ENCODE results near the gene PRMT1. TPM values are rescaled to one million over a fixed set of nuclear protein-coding genes. Genes with fewer than 3 reads are reported as not detected.
"Not testable (repeated sequence)": the region's sequence is repeated elsewhere in the genome, so short reads cannot be mapped to it uniquely, and the experiment has no call there.

Gene PRMT1
- 130 TPM for total RNA-seq
- long read RNA-seq, transcript PRMT1-201 (10 exons, 1,393 nt): major isoform, 97 of 145 reads
- long read RNA-seq, transcript PRMT1-202 (11 exons, 1,327 nt): minor isoform, 26 of 145 reads
- long read RNA-seq, partial matches to known transcripts: 14 of 145 reads
- long read RNA-seq, other reads (novel, unspliced or antisense): 8 of 145 reads

DNA sequence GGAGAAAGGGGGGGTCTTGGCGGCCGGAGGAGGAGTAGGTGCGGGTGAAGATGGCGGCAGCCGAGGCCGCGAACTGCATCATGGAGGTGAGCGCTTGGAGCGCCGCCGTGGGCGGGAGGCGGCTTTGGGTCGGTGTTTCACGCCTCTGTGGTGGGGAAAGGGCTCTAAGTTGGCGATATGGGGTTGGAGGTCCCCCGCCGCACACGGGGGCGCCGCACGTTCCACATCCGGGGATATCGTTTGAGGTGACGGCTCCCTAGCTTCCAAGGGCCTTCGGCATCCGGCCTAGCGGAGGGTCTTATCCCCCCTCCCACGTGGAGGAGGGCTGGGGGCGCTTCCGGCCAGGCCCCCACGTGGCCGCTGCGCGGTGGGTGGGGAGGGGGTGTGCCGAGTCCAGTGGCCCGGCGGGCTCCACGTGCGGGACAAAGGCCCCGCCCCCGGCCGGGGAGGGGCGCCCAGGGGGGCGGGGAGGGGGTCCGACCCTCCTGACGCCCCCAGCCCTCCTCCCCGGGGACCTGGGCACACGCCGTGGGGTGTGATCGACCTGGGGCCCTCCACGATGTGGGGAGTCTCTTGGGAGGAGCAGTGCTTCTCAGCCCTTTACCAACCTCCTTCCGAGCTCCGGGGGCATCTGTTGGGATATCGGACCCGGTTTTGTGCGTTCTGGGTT is at the start of gene PRMT1:
PRMT1 (plus strand) TSS at position 41 of the 670 bp plus-strand sequence; CDS start at position 51, 10 bp downstream.
- DNase-seq (peak; percentile 67), ATAC-seq (peak; percentile 3)
- intact Hi-C loops (cut with micrococcal nuclease): no loop called here

DNA sequence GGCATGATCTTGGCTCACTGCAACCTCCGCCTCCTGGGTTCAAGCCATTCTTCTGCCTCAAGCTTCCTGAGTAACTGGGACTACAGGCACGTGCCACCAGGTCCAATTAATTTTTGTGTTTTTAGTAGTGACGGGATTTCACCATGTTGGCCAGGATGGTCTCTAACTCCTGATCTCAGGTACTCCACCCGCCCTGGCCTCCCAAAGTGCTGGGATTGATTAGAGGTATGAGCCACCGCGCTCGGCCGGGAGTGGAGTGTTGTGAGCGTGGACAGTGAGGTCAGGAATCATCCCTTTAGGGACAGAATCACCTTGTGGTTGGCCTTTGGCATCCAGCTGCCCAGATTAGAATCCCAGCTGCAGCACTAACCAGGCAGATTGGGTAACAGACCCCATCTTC is 47.4 kb upstream of the PRMT1 start:
- intact Hi-C loops (cut with micrococcal nuclease): no loop called here
- ATAC-seq (no peak), DNase-seq (no peak)

DNA sequence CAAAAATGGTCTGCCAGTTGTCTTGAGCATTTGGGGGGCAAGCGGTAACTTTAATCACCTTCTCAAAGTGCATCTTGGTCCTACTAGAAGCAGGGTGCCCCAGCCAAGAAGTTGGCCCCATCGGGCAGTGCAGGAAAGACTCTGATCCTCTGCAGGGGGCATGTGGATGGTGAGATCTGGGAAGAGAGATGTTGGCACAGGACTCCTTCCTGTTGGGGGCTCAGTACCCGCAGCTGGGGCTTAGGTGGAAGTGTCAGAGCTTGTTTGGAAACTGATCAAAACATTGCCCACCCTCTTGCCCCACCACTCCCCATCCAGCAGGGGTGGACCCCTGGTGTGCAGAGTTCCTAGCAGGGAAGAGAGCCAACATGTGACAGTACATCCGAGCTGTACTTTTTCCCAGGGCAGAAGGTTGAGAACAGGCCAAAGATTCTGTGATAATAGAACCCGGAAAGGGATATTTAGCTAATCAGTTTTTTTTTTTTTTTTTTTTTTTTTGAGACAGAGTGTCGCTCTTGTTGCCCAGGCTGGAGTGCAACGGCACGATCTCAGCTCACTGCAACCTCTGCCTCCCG is 46.0 kb upstream of the PRMT1 start:
- no peak for DNase-seq
- intact Hi-C loops (cut with micrococcal nuclease): no loop called here
- peak; percentile 21 for ATAC-seq

DNA sequence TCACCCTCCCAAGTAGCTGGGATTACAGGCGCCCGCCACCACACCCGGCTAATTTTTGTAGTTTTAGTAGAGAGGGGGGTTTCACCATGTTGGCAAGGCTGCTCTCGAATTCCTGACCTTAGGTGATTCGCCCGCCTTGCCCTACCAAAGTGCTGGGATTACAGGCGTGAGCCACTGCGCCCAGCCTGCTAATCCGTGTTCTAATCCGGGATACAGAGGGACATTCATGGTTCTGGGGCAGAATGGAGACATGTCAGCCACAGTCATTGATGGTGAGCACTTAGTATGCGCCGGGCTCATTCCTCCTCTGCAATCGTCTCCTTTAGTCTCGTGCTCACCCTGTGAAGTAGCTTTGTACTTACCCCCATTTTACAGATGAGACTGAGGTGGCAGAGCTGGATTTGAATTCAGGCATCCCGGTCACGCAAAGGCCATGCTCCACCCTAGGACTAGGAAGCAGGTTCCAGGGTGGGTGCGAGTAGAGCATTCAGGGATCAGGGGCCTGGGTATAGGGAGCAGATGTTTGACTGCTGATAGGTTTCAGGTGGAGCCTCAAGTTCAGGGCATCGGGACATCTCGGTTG is 45.4 kb upstream of the PRMT1 start:
- DNase-seq: no peak
- no peak for ATAC-seq
- intact Hi-C loops (cut with micrococcal nuclease): no loop called here

DNA sequence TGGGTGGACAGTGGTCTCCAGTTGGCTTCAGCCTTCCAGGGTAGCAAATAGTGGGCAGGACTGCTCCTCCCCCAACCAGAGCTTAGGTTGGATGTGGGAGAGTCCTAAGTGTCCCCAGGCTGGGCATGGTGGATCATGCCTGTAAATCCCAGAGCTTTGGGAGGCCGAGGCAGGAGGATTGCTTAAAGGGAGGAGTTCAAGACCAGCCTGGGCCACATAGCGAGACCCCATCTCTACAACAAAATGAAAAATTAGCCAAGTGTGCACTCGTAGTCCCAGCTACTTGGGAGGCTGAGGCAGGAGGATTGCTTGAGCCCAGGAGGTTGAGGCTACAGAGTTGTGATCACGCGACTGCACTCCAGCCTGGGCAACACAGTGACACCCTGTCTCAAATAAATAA is 44.5 kb upstream of the PRMT1 start:
- ATAC-seq (no peak), DNase-seq (no peak)
- intact Hi-C loops (cut with micrococcal nuclease): no loop called here

- ATAC-seq; DNase-seq; intact Hi-C loops (cut with micrococcal nuclease): not testable (repeated sequence)
These were observed 43.8 kb upstream of the PRMT1 start for GRCh38 chr19:49633273-49633672.

GRCh38 chr19:49635530-49636232 is 41.4 kb upstream of the PRMT1 start:
- ATAC-seq (no peak), DNase-seq (no peak)
- intact Hi-C loops (cut with micrococcal nuclease): no loop called here

DNA sequence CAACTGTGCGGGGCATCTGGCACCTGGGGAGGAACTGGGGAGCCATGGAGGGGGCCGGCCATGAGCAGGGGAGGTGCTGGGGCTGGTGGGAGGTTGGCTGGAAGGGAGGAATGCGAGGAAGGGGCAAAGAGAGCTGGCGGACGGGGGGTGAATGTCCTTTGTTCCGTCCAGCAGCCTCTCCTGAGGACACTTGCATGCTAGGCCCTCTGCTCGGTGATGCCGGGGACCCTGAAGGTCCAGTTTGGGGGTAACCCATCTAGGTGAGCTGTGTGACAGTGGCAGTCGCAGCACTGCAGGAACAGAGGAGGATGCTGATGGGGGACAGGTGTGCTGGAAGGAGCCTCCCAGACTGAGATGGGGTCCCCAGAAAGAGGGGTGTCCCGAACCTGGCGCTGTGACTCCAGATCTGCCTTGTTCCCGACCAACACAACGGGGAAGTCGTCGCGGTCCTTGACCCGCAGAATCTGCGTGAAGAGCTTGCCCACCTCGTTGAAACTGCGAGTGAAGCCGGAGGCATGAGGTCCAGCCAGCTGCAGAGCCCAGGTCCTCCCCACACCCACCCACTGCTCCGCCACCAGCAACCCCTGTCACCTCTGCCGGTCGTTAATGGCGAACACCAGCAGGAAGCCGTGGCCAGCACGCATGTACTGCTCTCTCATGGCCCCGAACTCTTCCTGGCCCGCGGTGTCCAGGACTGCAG is 40.7 kb upstream of the PRMT1 start:
- intact Hi-C loops (cut with micrococcal nuclease): no loop called here
- ATAC-seq: no peak

DNA sequence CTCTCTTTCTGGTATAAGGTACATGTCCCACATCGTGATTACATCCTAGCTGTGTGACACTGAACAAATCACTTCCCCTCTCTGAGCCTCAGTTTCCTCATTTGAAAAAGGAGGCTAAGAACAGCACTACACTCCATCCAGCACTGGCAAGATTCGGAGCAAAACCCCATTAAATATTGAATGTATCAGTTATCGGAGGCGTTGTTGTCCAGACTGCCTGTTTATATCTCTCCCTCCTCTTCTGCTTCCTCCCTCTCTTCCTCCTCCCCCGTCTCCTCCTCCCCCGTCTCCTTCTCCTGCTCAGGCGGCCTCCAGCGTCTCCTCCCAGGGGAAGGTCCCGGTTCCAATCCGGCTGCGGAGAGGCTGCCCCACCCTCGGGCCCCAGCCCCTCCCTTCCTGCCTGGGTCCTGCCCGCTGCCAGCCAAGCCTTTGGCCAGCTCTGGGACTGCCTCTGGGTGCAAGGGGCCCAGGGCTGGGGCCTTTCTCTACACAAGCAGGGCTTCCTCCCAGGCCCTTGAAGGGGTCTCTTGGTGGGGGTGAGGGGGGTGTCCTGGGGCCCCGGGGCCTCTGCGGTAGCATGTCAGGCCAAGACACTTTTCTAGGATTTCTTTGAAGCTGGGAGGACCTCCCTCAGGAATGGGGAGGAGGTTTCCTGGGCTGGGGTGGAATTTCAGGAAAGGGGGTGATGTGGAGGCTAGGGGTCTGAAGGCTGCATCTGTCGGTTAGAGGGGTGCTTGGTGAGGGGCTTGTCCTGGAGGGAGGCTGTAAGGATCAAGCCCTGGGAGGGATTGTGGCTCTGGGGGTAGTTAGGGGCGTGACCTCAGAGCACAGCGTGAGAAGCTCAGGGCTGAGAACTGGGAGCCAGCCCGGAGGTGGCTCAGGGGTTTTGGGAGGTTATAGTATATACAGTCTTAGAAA is 39.0 kb upstream of the PRMT1 start:
- intact Hi-C loops (cut with micrococcal nuclease): no loop called here
- peak; percentile 93 for DNase-seq
- peak; percentile 12 for ATAC-seq

More for the DNA sequence above, 40.7 kb upstream of the PRMT1 start:
- no peak for DNase-seq

DNA sequence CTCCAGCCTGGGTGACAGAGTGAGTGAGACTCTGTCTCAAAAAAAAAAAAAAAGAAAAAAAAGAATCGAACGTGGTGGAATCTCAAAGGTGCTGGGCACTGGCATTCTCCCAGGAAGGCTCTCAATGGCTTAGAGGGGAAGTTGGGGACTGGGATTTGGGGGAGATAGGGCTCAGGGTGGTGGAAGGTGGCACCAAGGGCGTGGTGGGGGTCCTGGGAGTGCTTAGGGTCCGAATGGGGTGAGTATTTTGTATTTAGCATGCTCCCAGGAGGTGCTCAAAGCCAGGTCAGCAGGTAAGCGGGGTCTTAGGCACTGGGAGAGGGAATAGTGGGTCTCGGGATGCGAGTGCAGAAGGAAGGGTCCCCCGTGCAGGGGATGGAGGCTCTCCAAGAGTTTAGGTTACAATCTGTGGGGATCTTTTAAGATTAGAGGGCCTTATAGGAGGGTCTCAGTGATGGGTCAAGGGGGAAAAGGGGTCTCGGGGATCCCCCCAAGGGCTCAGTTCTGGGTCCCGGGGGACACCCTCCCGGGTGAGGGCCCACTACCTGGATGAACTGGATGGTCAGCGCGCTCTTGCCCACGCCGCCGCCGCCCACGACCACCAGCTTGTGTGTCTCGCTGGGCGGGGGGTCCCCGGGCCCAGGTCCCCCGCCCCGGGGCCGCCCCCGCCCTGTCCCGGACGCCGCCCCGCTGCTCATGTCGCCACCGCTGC is 37.5 kb upstream of the PRMT1 start:
- DNase-seq (no peak), ATAC-seq (no peak)
- intact Hi-C loops (cut with micrococcal nuclease): no loop called here

- peak; percentile 69 for ATAC-seq
- intact Hi-C loops (cut with micrococcal nuclease): no loop called here
- DNase-seq: peak; percentile 99
These were observed 36.8 kb upstream of the PRMT1 start, which contains the start of gene RRAS for GRCh38 chr19:49640113-49640898. TSS of gene RRAS (minus strand) at chr19:49640143. CDS start at chr19:49640098, 45 bp downstream.

DNA sequence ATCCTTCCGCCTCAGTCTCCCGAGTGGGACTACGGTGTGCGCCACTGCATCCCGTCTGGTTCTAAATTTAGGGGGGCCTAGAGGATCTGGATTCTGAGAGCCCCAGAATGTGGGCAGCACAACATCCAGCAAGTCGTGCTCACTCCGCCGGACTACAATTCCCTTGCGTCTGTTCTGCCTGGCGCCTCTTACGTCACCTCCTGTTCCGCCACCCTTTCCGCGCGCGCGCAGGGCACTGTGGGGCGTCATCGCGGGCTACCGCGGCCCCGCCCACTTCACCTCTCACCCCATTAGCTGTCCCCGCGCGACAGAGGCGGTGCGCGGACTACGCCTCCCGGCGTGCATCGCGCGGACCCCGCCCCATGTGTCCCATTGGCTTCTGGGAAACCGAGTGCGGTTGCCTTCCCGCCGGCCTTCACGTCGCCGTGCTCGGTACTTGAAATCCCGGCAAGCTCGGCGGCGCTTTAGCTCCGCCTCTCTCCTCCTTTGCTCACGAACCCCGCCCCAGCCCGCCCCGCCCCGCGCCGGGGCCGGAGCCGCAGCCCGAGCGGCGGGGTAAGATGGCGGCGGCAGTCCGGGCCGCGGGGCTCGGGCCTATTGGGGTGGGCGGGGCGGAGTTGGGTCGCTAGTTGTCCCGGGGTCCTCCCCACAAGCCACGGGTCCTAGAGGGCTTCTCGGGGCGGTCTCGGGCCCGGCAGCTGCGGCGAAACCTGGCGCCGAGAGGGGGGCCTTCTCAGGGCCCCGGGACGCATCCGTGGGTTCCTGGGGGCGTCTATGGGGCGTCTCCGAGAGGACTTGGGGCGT is 35.2 kb upstream of the PRMT1 start, which contains the start of gene SCAF1:
SCAF1 (plus strand) TSS at position 522 of the 804 bp plus-strand sequence. CDS start 2,818 bp downstream, outside the sequence.
- intact Hi-C loops (cut with micrococcal nuclease): no loop called here
- DNase-seq (peak; percentile 100), ATAC-seq (peak; percentile 77)

DNA sequence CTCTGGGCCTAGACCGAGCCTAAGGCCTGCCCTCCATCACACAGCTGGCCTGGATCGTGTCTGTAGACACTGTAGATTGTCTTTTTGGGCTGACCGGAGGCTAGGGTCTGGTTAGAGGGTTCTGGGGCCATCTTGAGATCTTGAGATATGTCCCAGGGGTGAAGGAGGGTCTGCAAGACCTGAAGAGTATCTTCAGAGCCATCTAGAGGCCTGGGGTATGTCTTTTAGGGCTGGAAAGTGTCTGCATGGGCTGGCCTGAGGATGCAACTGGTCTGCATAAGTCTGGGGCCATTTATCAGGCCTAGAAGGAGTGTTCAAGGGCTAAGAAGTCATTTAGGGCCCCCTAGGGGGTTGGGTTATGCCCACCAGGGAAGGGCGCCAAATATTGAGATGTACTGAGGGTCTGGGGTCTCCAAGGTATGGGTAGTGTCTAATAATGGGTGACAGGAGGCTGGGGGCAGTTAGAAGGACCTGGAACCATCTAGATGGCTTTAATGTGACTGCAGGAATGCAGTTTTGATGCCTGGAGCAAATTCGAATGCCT is 34.5 kb upstream of the PRMT1 start:
- no peak for DNase-seq
- ATAC-seq: no peak
- intact Hi-C loops (cut with micrococcal nuclease): no loop called here

GRCh38 chr19:49643466-49643865 is 33.6 kb upstream of the PRMT1 start:
- DNase-seq: no peak
- ATAC-seq: no peak
- intact Hi-C loops (cut with micrococcal nuclease): no loop called here

- intact Hi-C loops (cut with micrococcal nuclease): no loop called here
- DNase-seq (no peak), ATAC-seq (no peak)
These were observed 31.5 kb upstream of the PRMT1 start for GRCh38 chr19:49645592-49645991.

DNA sequence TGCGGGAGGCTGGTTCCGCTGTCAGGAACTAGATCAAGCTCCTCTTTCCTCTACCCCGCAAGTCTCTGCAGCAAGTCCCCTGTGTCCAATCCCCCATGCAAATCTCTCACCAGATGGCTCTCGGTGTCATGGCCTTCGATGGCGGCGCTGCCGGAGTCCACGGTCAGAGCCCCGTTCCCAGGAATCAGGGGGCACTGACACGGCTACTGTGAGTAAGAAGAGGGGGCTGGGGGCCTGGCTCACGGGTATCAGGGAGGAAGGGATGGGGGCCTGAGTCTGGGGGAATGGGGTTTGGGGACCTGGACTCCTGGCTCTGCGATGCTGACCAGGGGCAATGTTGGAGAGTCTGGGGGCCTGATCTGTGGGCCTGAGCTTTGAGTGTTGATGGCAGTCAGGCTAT is 31.1 kb upstream of the PRMT1 start:
- no peak for DNase-seq
- no peak for ATAC-seq
- intact Hi-C loops (cut with micrococcal nuclease): no loop called here
